Measurements from ENCODE around the gene SH3YL1.

DNA sequence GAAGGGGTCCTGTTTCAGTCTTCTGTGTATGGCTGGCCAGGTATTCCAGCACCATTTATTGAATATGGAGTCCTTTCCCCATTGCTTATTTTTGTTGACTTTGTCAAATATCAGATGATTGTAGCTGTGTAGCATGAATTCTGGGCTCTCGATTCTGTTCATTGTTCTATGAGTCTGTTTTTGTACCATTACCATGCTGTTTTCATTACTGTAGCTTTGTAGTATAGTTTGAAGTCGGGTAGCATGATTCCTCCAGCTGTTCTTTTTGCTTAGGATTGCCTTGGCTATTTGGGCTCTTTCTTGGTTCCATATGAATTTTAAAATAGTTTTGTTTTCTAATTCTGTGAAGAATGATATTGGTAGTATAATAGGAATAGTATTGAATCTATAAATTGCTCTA lies 6.0 kb downstream of the SH3YL1 start:
- TF ChIP-seq FOXM1 (IDR thresholded peaks at IDR 0.05; ENCODE audit: low read depth): no peak
- TF ChIP-seq TEAD4 (IDR thresholded peaks at IDR 0.05; ENCODE audit: borderline replicate concordance, insufficient read depth): no peak
- TF ChIP-seq RCOR1 (IDR thresholded peaks at IDR 0.05; ENCODE audit: low read length): no peak
- no peak for TF ChIP-seq CTCF (IDR thresholded peaks at IDR 0.05)
- TF ChIP-seq POLR2AphosphoS5 (IDR thresholded peaks at IDR 0.05; ENCODE audit: low read depth, low read length): no peak
- TF ChIP-seq EZH2phosphoT487 (IDR thresholded peaks at IDR 0.05; ENCODE audit: borderline replicate concordance, low read depth): no peak
- TF ChIP-seq PBX3 (IDR thresholded peaks at IDR 0.05): no peak
- no peak for TF ChIP-seq YY1 (IDR thresholded peaks at IDR 0.05; ENCODE audit: low read depth)
- TF ChIP-seq EP300 (IDR thresholded peaks at IDR 0.05; ENCODE audit: borderline replicate concordance in 1 of 2, low read depth in 1 of 2, low read length in 1 of 2): no peak
- TF ChIP-seq TAF1 (IDR thresholded peaks at IDR 0.05; ENCODE audit: borderline replicate concordance, low read depth, low read length): no peak
- no peak for TF ChIP-seq USF2 (IDR thresholded peaks at IDR 0.05; ENCODE audit: borderline replicate concordance, low read depth, low read length)
- TF ChIP-seq, protein P1, sequence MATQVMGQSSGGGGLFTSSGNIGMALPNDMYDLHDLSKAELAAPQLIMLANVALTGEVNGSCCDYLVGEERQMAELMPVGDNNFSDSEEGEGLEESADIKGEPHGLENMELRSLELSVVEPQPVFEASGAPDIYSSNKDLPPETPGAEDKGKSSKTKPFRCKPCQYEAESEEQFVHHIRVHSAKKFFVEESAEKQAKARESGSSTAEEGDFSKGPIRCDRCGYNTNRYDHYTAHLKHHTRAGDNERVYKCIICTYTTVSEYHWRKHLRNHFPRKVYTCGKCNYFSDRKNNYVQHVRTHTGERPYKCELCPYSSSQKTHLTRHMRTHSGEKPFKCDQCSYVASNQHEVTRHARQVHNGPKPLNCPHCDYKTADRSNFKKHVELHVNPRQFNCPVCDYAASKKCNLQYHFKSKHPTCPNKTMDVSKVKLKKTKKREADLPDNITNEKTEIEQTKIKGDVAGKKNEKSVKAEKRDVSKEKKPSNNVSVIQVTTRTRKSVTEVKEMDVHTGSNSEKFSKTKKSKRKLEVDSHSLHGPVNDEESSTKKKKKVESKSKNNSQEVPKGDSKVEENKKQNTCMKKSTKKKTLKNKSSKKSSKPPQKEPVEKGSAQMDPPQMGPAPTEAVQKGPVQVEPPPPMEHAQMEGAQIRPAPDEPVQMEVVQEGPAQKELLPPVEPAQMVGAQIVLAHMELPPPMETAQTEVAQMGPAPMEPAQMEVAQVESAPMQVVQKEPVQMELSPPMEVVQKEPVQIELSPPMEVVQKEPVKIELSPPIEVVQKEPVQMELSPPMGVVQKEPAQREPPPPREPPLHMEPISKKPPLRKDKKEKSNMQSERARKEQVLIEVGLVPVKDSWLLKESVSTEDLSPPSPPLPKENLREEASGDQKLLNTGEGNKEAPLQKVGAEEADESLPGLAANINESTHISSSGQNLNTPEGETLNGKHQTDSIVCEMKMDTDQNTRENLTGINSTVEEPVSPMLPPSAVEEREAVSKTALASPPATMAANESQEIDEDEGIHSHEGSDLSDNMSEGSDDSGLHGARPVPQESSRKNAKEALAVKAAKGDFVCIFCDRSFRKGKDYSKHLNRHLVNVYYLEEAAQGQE (IDR thresholded peaks at IDR 0.05; ENCODE audit: low read depth, low read length): no peak

Measured in SK-N-SH (cell line).